ENCODE measurements around the gene CRYGN.

The CRYGN gene

GRCh38 chr7:151439855-151440798 lies at the start of gene CRYGN:
Gene CRYGN (minus strand): TSS chr7:151440141. CDS start chr7:151439917, 224 bp downstream.
- TF ChIP-seq CTCF (IDR thresholded peaks at IDR 0.05; ENCODE audit: insufficient read depth, low read length, missing control alignments): no peak
- POLR2A ChIA-PET: no interaction called here
- CTCF ChIA-PET: interaction anchor here (0.6 to 14.9 kb wide), 8 partner anchors 9 to 331 kb away, joined by 3 to 270 read pairs (median 4); no protein-coding TSS in a partner anchor
- H3K4me3 ChIP-seq (ENCODE audit: low read depth, low read length): no peak within 1 kb of the TSS; the same call in 1 of the 2 replicates
- no peak for DNase-seq (ENCODE audit: low read depth, low spot score)

- TF ChIP-seq CTCF (IDR thresholded peaks at IDR 0.05; ENCODE audit: insufficient read depth, low read length, missing control alignments): no peak
- CTCF ChIA-PET: interaction anchor here (3.0 to 3.5 kb wide), 2 partner anchors 9 to 269 kb away, joined by 8 to 16 read pairs; no protein-coding TSS in a partner anchor
- H3K4me3 ChIP-seq (ENCODE audit: low read depth, low read length): no peak overlapping the region
- POLR2A ChIA-PET: no interaction called here
- DNase-seq (ENCODE audit: low read depth, low spot score): no peak
Observed at GRCh38 chr7:151489498-151489897, 49.6 kb upstream of the CRYGN start.

- H3K4me3 ChIP-seq (ENCODE audit: low read depth, low read length): no peak overlapping the region
- DNase-seq (ENCODE audit: low read depth, low spot score): no peak
- ChIA-PET CTCF (interaction anchor here (1.2 to 3.0 kb wide), 4 partner anchors 9 to 266 kb away, joined by 3 to 8 read pairs (median 4); no protein-coding TSS in a partner anchor), POLR2A (no interaction called here)
- TF ChIP-seq CTCF (IDR thresholded peaks at IDR 0.05; ENCODE audit: insufficient read depth, low read length, missing control alignments): no peak
Observed at GRCh38 chr7:151488096-151488495, 48.2 kb upstream of the CRYGN start.

GRCh38 chr7:151487228-151487627 lies 47.3 kb upstream of the CRYGN start:
- POLR2A ChIA-PET: no interaction called here
- TF ChIP-seq CTCF (IDR thresholded peaks at IDR 0.05; ENCODE audit: insufficient read depth, low read length, missing control alignments): no peak
- CTCF ChIA-PET: interaction anchor here (1.2 to 3.7 kb wide), 5 partner anchors 8 to 271 kb away, joined by 3 to 20 read pairs (median 4); no protein-coding TSS in a partner anchor
- no peak overlapping the region for H3K4me3 ChIP-seq (ENCODE audit: low read depth, low read length)
- no peak for DNase-seq (ENCODE audit: low read depth, low spot score)

- no peak for DNase-seq (ENCODE audit: low read depth, low spot score)
- CTCF ChIA-PET: interaction anchor here (1.3 to 3.7 kb wide), 4 partner anchors 23 to 273 kb away, joined by 3 to 20 read pairs (median 7); no protein-coding TSS in a partner anchor
- H3K4me3 ChIP-seq (ENCODE audit: low read depth, low read length): no peak overlapping the region
- TF ChIP-seq CTCF (IDR thresholded peaks at IDR 0.05; ENCODE audit: insufficient read depth, low read length, missing control alignments): no peak
- POLR2A ChIA-PET: no interaction called here
Observed at GRCh38 chr7:151486074-151486473, 46.1 kb upstream of the CRYGN start.

Measured in AG04449 (cell line).